Astrocyte of the cerebellum (primary cell): ENCODE measurements around the gene SLC12A4.

Experiments used
- DNase-seq: peaks from one replicate; pipeline ENCODE4 v3.0.0-alpha.2; 2011; ENCODE audit warnings: low read depth
- H3K4me3 ChIP-seq: 2 replicates; pipeline ENCODE4 v1.5.1; 2011; ENCODE audit warnings: mild to moderate bottlenecking, low read depth, low read length, moderate library complexity
- CTCF ChIP-seq: IDR thresholded peaks from 2 replicates; pipeline ENCODE4 v1.5.1; 2012; ENCODE audit warnings: low read length, low read depth, moderate library complexity, mild to moderate bottlenecking; ENCODE audit errors: missing control alignments
- in situ Hi-C: cut with HindIII; loops from 2 replicates; pipeline ENCODE4 v1.10.0; 2017; ENCODE audit warnings: low sequenced_read_pairs

Gene SLC12A4

DNA sequence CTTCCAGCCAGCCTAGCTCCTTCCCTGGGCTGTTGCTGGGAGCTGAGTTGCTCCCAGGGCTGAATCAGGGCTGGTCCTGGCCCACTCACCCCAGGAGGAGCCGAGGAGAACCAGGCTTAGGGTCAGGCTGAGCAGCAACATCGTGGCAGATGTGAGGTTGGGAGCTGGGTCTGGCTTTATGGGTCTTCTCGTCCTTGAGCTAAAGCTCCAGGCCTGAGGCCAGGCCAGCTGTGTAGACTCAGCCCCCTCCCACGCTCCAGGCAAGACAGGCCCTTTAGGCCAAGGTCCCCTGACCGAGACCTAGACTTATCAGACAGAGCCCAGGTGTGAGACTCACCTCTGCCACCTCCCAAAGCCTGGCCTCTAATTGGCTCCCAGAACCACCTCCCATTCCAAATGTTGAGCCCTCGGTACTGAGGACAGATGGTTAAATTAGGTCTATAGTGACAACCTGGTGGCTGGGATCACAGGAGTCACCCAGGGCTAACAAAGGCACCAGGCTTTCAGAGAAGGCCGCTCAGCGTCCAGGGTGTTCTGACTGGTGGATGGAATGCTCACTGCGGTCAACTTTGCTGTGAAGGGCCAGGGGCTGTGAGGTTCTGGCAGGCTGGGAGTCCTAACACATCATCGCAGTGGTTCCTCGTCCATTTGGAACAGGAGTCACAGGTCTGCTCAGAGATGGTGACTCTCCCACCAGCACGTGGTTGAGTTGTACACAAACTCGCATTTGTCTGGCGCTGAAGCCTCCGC, 36.5 kb downstream of the SLC12A4 start, which contains the start of gene CTRL:
Gene CTRL (minus strand): TSS at position 151 of the 750 bp plus-strand sequence. CDS start 10 bp downstream, at position 141.
- no peak within 1 kb of the TSS for H3K4me3 ChIP-seq
- in situ Hi-C loops: no loop called here
- no peak for TF ChIP-seq CTCF
- no peak for DNase-seq

DNA sequence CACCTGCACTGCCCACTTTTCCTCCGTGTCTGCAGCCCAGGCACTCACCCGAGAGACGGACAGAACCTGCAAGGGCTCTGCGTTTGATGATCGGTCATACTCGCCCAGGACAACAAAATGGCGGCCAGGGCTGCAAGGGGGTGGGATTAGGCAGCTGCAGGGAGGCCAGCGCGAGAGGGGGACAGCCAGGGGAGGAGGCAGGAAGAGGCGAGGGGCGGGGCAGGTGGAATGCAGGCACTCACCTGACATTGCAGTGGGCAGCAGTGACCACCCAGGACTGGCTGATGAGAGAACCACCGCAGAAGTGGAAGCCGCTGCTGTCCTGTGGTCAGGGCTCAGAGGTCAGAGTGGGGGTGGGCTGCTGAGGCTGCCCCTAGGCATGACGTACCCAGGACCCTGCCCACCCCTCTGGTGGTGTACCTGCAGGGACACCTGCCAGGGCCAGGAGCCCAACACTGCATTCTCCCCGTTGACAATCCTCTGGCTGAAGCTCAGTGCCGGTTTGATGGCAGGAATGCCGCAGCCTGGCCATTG, 37.7 kb downstream of the SLC12A4 start:
- in situ Hi-C loops: no loop called here
- H3K4me3 ChIP-seq: no peak overlapping the region
- TF ChIP-seq CTCF: no peak
- no peak for DNase-seq

GRCh38 chr16:67930191-67930590, 38.2 kb downstream of the SLC12A4 start:
- no peak for DNase-seq
- no peak for TF ChIP-seq CTCF
- no peak overlapping the region for H3K4me3 ChIP-seq
- in situ Hi-C loops: no loop called here

GRCh38 chr16:67928561-67929364, 39.7 kb downstream of the SLC12A4 start:
- in situ Hi-C loops: no loop called here
- peak; percentile 92 for TF ChIP-seq CTCF
- DNase-seq: peak; percentile 26
- no peak overlapping the region for H3K4me3 ChIP-seq

- in situ Hi-C loops: no loop called here
- H3K4me3 ChIP-seq: no peak overlapping the region
- no peak for TF ChIP-seq CTCF
- DNase-seq: no peak
Observed at GRCh38 chr16:67928147-67928546, 40.3 kb downstream of the SLC12A4 start.

- no peak for TF ChIP-seq CTCF
- in situ Hi-C loops: no loop called here
- H3K4me3 ChIP-seq: no peak overlapping the region
- DNase-seq: no peak
Observed at GRCh38 chr16:67927131-67927941, 41.1 kb downstream of the SLC12A4 start.
